Measurements from ENCODE around the gene LARP1.
"Not testable (repeated sequence)": the region's sequence is repeated elsewhere in the genome, so short reads cannot be mapped to it uniquely, and the experiment has no call there.

LARP1 gene

DNA sequence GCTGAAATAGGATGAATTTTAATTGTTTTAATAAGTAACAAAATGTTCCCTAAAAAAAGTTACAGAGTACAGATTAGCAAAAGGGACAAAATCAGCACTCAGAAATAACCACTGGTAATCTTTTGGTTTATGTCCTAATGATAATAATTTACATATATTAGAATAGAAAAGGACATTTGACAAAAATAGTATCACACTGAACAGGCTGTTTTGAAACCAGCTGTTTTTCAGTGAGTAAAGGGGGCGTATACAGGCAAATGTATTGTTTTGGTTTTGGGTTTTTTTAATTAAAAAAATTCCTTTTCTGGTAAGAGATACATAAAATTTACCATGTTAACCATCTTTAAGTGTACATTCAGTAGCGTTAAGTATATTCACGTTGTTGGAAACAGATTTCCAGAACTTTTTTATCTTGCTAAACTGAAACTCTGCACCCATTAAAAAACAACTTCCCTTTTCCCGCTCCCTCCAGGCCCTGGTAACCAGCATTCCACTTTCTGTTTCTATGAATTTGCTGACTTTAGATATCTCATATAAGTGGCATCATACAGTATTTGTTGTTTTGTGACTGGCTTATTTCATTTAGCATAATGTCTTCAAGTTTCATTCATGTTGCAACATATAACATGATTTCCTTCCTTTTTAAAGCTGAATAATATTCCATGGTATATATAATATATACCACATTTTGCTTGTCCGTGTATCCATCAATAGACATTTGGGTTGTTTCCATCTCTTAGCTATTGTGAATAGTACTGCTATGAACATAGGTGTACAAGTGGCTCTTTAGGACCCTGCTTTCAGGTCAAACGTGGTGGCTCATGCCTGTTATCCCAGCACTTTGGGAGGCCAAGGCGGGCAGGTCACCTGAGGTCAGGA, 20.6 kb upstream of the LARP1 start:
- no peak overlapping the region for H3K9ac ChIP-seq (ENCODE audit: low read depth in 1 of 2, low read length in 2 of 2)

DNA sequence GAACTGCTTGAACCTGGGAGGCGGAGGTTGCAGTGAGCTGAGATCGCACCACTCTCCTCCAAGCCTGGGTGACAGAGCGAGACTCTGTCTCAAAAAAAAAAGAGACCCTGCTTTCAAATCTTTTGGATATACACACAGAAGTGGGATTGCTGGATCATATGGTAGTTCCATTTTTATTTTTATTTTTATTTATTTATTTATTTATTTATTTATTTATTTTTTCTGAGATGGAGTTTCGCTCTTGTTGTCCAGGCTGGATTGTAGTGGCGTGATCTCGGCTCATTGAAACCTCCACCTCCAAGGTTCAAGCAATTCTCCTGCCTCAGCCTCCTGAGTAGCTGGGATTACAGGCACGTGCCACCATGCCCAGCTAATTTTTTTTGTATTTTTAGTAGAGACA, 19.8 kb upstream of the LARP1 start:
- not testable (repeated sequence) for H3K4me1 ChIP-seq (ENCODE audit: control insufficient read depth in 2 of 2, insufficient read depth in 2 of 2, low read length in 2 of 2); H3K4me3 ChIP-seq (ENCODE audit: low read length in 2 of 2); H3K9ac ChIP-seq (ENCODE audit: low read depth in 1 of 2, low read length in 2 of 2); H3K9me3 ChIP-seq (ENCODE audit: control insufficient read depth in 2 of 2, low read length in 2 of 2); H3K27ac ChIP-seq (ENCODE audit: low read depth in 2 of 2, low read length in 2 of 2); H3K36me3 ChIP-seq (ENCODE audit: control insufficient read depth in 2 of 2, insufficient read depth in 2 of 2, low read length in 2 of 2); H3K27me3 ChIP-seq (ENCODE audit: control insufficient read depth in 2 of 2, insufficient read depth in 2 of 2, low read length in 2 of 2)

More for the DNA sequence above, 20.6 kb upstream of the LARP1 start:
- no peaks in the 10 kb centered on the region for H3K27me3 ChIP-seq (ENCODE audit: control insufficient read depth in 2 of 2, insufficient read depth in 2 of 2, low read length in 2 of 2)
- no peaks in the 10 kb centered on the region for H3K9me3 ChIP-seq (ENCODE audit: control insufficient read depth in 2 of 2, low read length in 2 of 2)
- no peak overlapping the region for H3K27ac ChIP-seq (ENCODE audit: low read depth in 2 of 2, low read length in 2 of 2)
- H3K36me3 ChIP-seq (ENCODE audit: control insufficient read depth in 2 of 2, insufficient read depth in 2 of 2, low read length in 2 of 2): no peaks in the 10 kb centered on the region
- no peak overlapping the region for H3K4me3 ChIP-seq (ENCODE audit: low read length in 2 of 2)
- no peaks in the 10 kb centered on the region for H3K4me1 ChIP-seq (ENCODE audit: control insufficient read depth in 2 of 2, insufficient read depth in 2 of 2, low read length in 2 of 2)

DNA sequence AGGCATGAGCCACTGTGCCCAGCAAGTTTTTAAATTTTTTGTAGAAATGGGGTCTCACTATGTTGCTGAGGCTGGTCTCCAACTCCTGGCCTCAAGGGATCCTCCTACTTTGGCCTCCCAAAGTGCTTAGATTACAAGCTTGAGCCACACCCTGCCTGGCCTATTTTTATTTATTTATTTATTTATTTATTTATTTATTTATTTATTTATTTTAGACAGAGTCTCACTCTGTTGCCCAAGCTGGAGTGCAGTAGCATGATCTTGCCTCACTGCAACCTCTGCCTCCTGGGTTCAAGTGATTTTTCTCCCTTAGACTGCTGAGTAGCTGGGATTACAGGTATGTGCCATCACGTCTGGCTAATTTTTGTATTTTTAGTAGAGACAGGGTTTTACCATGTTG, 18.8 kb upstream of the LARP1 start:
- H3K36me3 ChIP-seq (ENCODE audit: control insufficient read depth in 2 of 2, insufficient read depth in 2 of 2, low read length in 2 of 2); H3K27ac ChIP-seq (ENCODE audit: low read depth in 2 of 2, low read length in 2 of 2); H3K9ac ChIP-seq (ENCODE audit: low read depth in 1 of 2, low read length in 2 of 2); H3K4me1 ChIP-seq (ENCODE audit: control insufficient read depth in 2 of 2, insufficient read depth in 2 of 2, low read length in 2 of 2); H3K4me3 ChIP-seq (ENCODE audit: low read length in 2 of 2); H3K9me3 ChIP-seq (ENCODE audit: control insufficient read depth in 2 of 2, low read length in 2 of 2); H3K27me3 ChIP-seq (ENCODE audit: control insufficient read depth in 2 of 2, insufficient read depth in 2 of 2, low read length in 2 of 2): not testable (repeated sequence)

DNA sequence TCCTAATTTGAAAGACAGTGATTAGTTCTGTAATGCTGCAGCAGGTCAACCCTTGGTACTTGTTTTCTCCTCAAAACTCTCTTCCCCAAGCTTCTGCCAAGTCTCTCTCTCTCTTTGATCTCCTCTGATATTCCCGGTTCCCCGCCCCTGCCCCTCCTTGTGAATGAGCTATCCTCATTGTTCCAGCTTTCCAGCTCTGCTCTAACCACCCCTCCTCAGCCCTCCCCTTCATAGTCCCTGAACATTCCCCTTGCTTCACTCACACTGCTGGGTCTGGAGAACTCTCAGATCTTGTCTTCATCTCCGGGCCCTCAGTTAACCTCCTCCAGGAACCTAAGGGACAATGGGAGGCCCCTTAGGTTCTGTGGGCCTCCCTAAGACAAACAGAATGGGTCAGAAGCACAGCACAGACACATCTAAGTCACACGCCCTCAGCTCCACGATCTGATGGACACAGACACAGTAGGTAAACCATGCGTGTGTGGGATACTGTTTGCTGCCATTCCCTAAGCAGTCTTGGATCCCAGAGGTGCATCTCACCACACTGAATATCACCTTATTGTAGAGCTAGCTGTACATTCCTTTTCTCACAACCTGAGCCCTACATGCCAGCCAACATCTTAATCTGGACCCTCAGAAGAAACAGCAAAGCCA, 17.4 kb upstream of the LARP1 start:
- no peaks in the 10 kb centered on the region for H3K27me3 ChIP-seq (ENCODE audit: control insufficient read depth in 2 of 2, insufficient read depth in 2 of 2, low read length in 2 of 2)
- H3K9me3 ChIP-seq (ENCODE audit: control insufficient read depth in 2 of 2, low read length in 2 of 2): no peaks in the 10 kb centered on the region
- H3K27ac ChIP-seq (ENCODE audit: low read depth in 2 of 2, low read length in 2 of 2): no peak overlapping the region
- no peaks in the 10 kb centered on the region for H3K4me1 ChIP-seq (ENCODE audit: control insufficient read depth in 2 of 2, insufficient read depth in 2 of 2, low read length in 2 of 2)
- no peak overlapping the region for H3K4me3 ChIP-seq (ENCODE audit: low read length in 2 of 2)
- H3K36me3 ChIP-seq (ENCODE audit: control insufficient read depth in 2 of 2, insufficient read depth in 2 of 2, low read length in 2 of 2): no peaks in the 10 kb centered on the region
- no peak overlapping the region for H3K9ac ChIP-seq (ENCODE audit: low read depth in 1 of 2, low read length in 2 of 2)

DNA sequence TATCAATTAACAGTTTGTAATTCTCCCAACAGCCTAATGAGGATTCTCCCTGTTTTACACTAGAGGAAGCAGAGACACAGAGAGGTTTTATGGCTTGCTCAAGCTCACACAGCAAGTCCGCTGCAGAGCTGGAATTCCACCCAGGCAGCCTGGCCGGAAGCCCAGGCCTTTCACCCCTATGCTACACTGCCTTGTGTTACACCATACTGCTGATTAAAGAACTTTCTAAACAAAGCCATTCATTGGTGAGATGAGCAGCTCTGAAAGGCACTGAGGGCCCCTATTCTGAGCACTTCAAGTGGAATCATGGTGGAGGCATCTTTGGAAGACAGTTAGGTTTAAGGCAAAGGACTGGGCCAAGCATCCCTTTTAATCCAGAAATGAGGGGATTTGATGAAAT, 14.7 kb upstream of the LARP1 start:
- Histone ChIP-seq H3K36me3 (ENCODE audit: control insufficient read depth in 2 of 2, insufficient read depth in 2 of 2, low read length in 2 of 2) (no peaks in the 10 kb centered on the region), H3K4me1 (ENCODE audit: control insufficient read depth in 2 of 2, insufficient read depth in 2 of 2, low read length in 2 of 2) (no peaks in the 10 kb centered on the region), H3K27me3 (ENCODE audit: control insufficient read depth in 2 of 2, insufficient read depth in 2 of 2, low read length in 2 of 2) (no peaks in the 10 kb centered on the region), H3K9me3 (ENCODE audit: control insufficient read depth in 2 of 2, low read length in 2 of 2) (no peaks in the 10 kb centered on the region), H3K4me3 (ENCODE audit: low read length in 2 of 2) (no peak overlapping the region), H3K27ac (ENCODE audit: low read depth in 2 of 2, low read length in 2 of 2) (no peak overlapping the region), H3K9ac (ENCODE audit: low read depth in 1 of 2, low read length in 2 of 2) (no peak overlapping the region)

DNA sequence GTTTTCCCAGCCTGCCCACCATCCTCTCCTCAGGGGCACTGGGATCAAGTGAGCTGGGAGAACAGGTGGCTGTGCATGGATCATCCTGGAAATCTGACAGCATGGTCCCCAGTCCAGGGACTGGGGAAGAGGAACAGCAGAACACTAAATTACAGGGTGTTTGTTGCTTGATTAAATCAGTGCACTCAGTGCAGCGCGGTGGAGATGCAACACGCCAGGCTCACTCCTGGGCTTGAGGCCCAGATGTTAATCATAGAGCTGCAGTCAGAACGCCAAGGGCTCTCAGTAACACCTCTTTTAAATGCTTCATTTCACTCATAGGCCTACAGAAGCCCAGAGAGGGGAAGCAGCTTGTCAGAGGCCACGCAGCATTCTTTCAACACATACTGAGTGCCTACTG, 14.2 kb upstream of the LARP1 start:
- no peak overlapping the region for H3K27ac ChIP-seq (ENCODE audit: low read depth in 2 of 2, low read length in 2 of 2)
- H3K9ac ChIP-seq (ENCODE audit: low read depth in 1 of 2, low read length in 2 of 2): no peak overlapping the region
- no peaks in the 10 kb centered on the region for H3K4me1 ChIP-seq (ENCODE audit: control insufficient read depth in 2 of 2, insufficient read depth in 2 of 2, low read length in 2 of 2)

DNA sequence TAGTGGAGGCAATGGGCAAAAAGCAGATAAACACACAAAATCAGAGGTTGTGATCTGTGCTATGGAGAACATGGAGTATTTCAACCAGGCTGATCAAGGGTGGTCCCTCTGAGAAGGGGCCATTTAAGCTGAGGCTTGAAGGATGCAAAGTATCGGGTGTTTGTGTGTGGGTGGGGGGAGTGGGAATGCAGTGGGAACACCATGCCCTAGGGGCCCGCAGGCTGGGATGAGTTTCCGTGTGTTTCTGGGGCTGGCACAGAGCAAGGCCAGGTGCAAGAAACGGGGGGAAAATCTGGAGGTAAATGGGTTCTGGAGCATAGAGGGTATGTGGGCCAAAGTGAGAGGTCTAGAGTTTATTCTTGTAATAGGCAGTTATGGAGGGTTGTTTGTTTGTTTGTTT, 13.8 kb upstream of the LARP1 start:
- no peaks in the 10 kb centered on the region for H3K36me3 ChIP-seq (ENCODE audit: control insufficient read depth in 2 of 2, insufficient read depth in 2 of 2, low read length in 2 of 2)
- H3K9me3 ChIP-seq (ENCODE audit: control insufficient read depth in 2 of 2, low read length in 2 of 2): no peaks in the 10 kb centered on the region
- no peaks in the 10 kb centered on the region for H3K27me3 ChIP-seq (ENCODE audit: control insufficient read depth in 2 of 2, insufficient read depth in 2 of 2, low read length in 2 of 2)
- no peak overlapping the region for H3K27ac ChIP-seq (ENCODE audit: low read depth in 2 of 2, low read length in 2 of 2)
- H3K4me3 ChIP-seq (ENCODE audit: low read length in 2 of 2): no peak overlapping the region
- H3K4me1 ChIP-seq (ENCODE audit: control insufficient read depth in 2 of 2, insufficient read depth in 2 of 2, low read length in 2 of 2): no peaks in the 10 kb centered on the region
- no peak overlapping the region for H3K9ac ChIP-seq (ENCODE audit: low read depth in 1 of 2, low read length in 2 of 2)

More for the DNA sequence above, 14.2 kb upstream of the LARP1 start:
- H3K4me3 ChIP-seq (ENCODE audit: low read length in 2 of 2): no peak overlapping the region
- no peaks in the 10 kb centered on the region for H3K27me3 ChIP-seq (ENCODE audit: control insufficient read depth in 2 of 2, insufficient read depth in 2 of 2, low read length in 2 of 2)
- H3K9me3 ChIP-seq (ENCODE audit: control insufficient read depth in 2 of 2, low read length in 2 of 2): no peaks in the 10 kb centered on the region
- H3K36me3 ChIP-seq (ENCODE audit: control insufficient read depth in 2 of 2, insufficient read depth in 2 of 2, low read length in 2 of 2): no peaks in the 10 kb centered on the region

DNA sequence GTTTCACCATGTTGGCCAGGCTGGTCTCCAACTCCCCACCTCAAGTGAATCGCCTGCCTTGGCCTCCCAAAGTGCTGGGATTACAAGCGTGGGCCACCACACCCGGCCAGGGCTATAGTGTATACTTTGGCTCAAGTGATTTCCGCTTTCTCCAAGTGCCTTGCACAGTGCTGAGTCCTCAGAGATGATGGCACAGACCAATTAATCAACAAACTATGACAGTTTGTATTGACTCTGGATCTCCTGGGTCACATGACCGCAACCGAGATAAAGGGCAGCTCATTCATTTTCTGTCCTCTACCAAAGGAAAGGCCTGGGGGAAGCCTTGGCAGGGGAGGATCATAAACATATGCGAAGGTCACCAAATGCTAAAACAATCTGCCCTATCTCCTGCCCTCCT, 11.4 kb upstream of the LARP1 start:
- no peak overlapping the region for H3K27ac ChIP-seq (ENCODE audit: low read depth in 2 of 2, low read length in 2 of 2)
- no peak overlapping the region for H3K4me3 ChIP-seq (ENCODE audit: low read length in 2 of 2)
- no peaks in the 10 kb centered on the region for H3K9me3 ChIP-seq (ENCODE audit: control insufficient read depth in 2 of 2, low read length in 2 of 2)
- H3K36me3 ChIP-seq (ENCODE audit: control insufficient read depth in 2 of 2, insufficient read depth in 2 of 2, low read length in 2 of 2): no peaks in the 10 kb centered on the region
- no peaks in the 10 kb centered on the region for H3K4me1 ChIP-seq (ENCODE audit: control insufficient read depth in 2 of 2, insufficient read depth in 2 of 2, low read length in 2 of 2)
- H3K27me3 ChIP-seq (ENCODE audit: control insufficient read depth in 2 of 2, insufficient read depth in 2 of 2, low read length in 2 of 2): no peaks in the 10 kb centered on the region
- no peak overlapping the region for H3K9ac ChIP-seq (ENCODE audit: low read depth in 1 of 2, low read length in 2 of 2)

DNA sequence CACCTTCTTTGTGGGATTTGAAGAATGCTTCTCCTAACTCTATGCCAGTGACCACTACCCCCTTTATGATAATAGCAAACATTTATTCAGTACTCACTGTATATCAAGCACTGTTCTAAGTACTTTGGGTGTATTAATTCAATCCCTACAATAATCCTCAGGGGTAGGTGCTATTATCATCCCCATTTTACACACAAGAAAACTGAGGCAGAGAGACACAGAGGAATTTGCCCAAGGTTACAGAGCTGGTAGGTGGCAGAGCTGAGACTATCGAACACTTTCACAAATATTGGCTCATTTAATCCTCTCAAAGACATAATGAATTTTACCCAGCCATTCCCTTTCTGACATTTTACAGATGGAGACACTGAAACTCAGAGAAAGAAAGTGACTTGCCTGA, 9.8 kb upstream of the LARP1 start:
- Histone ChIP-seq H3K9ac (ENCODE audit: low read depth in 1 of 2, low read length in 2 of 2) (no peak overlapping the region), H3K27me3 (ENCODE audit: control insufficient read depth in 2 of 2, insufficient read depth in 2 of 2, low read length in 2 of 2) (no peaks in the 10 kb centered on the region), H3K4me1 (ENCODE audit: control insufficient read depth in 2 of 2, insufficient read depth in 2 of 2, low read length in 2 of 2) (no peaks in the 10 kb centered on the region), H3K27ac (ENCODE audit: low read depth in 2 of 2, low read length in 2 of 2) (no peak overlapping the region), H3K36me3 (ENCODE audit: control insufficient read depth in 2 of 2, insufficient read depth in 2 of 2, low read length in 2 of 2) (no peaks in the 10 kb centered on the region), H3K9me3 (ENCODE audit: control insufficient read depth in 2 of 2, low read length in 2 of 2) (no peaks in the 10 kb centered on the region), H3K4me3 (ENCODE audit: low read length in 2 of 2) (no peak overlapping the region)

DNA sequence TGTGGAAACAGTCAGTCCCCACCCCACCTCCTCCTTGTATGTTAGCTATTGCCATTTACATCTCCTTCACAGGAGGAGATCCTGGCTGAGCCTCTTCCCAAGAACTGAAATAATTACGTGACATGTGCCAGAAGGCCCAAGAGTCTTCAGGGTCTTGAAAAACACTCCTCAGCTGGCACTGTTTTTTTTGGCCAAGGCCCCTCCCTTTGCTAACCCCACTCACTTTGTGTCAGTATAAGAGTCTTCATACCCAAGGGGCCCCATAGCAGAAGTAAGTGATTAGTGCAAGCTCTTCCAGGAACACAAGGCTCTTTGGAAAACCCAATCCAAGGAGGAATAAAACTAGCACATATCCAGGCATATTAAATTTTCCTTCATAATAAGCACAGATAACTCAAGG, 5.7 kb upstream of the LARP1 start:
- H3K9ac ChIP-seq (ENCODE audit: low read depth in 1 of 2, low read length in 2 of 2): no peak overlapping the region
- no peaks in the 10 kb centered on the region for H3K9me3 ChIP-seq (ENCODE audit: control insufficient read depth in 2 of 2, low read length in 2 of 2)
- no peaks in the 10 kb centered on the region for H3K27me3 ChIP-seq (ENCODE audit: control insufficient read depth in 2 of 2, insufficient read depth in 2 of 2, low read length in 2 of 2)
- H3K4me3 ChIP-seq (ENCODE audit: low read length in 2 of 2): no peak overlapping the region
- peaks cover 10 to 11% of the 10 kb centered on the region in 2 donors for H3K4me1 ChIP-seq (ENCODE audit: control insufficient read depth in 2 of 2, insufficient read depth in 2 of 2, low read length in 2 of 2)
- no peak overlapping the region for H3K27ac ChIP-seq (ENCODE audit: low read depth in 2 of 2, low read length in 2 of 2)
- H3K36me3 ChIP-seq (ENCODE audit: control insufficient read depth in 2 of 2, insufficient read depth in 2 of 2, low read length in 2 of 2): no peaks in the 10 kb centered on the region
